Pulmonary artery endothelial cell (primary cell): ENCODE measurements around the gene GAGE10. TPM values are rescaled to one million over a fixed set of nuclear protein-coding genes. Genes with fewer than 3 reads are reported as not detected.

Experiments
- DNase-seq: peaks from one replicate; pipeline ENCODE4 v3.0.0-alpha.2; 2011; ENCODE audit warnings: low read depth, low spot score
- total RNA-seq: library from RNA; depleted of rRNA; stranded (reverse); fragments of >200 nt; gene quantifications from 2 replicates; pipeline ENCODE4 v1.2.3, GENCODE V29; 2014

The GAGE10 gene, protein sequence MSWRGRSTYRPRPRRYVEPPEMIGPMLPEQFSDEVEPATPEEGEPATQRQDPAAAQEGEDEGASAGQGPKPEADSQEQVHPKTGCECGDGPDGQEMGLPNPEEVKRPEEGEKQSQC
- total RNA-seq = not detected in 2 replicates

DNA sequence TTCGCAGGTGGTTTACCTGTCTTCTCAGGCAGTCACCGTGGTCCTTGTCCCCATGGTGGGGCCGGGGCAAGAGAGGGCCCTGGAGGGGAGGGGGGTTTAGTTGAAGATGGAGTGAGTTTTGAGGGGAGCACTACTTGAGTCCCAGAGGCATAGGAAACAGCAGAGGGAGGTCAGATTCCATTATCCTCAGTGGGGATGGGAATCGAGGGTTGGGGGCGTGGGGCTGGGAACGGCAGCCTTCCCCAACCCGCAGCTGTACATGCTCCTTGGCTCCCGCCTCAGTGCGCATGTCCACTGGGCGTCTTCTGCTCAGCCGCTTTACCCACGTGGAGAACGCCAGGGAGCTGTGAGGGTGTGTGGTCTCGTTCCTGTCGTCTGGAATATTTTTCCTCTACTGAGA lies at the start of gene GAGE10:
GAGE10 (plus strand) TSS at position 301 of the 400 bp plus-strand sequence. CDS start 1,214 bp downstream, outside the sequence.
- no peak for DNase-seq

DNA sequence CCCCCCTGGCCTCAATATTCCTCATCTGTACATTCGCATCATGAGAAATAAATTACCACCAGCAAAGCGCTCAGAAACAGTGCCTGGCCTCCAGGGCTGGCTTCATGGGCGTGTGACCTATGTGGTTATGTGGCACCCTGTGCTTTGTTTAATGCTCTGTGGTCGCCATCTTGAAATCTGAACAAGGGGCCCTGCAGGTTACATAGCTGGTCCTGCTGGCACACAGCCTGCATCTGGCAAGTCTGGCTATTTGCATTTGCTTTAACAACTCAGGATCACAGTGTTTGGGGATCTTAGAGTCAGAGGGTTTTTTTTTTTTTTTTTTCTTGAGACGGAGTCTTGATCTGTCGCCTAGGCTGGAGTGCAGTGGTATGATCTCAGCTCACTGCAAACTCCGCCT lies 48.8 kb upstream of the GAGE10 start:
- DNase-seq = no peak

GRCh38 chrX:49256268-49256995 lies 47.0 kb upstream of the GAGE10 start:
- no peak for DNase-seq

GRCh38 chrX:49257074-49257790 lies 46.2 kb upstream of the GAGE10 start:
- no peak for DNase-seq

DNA sequence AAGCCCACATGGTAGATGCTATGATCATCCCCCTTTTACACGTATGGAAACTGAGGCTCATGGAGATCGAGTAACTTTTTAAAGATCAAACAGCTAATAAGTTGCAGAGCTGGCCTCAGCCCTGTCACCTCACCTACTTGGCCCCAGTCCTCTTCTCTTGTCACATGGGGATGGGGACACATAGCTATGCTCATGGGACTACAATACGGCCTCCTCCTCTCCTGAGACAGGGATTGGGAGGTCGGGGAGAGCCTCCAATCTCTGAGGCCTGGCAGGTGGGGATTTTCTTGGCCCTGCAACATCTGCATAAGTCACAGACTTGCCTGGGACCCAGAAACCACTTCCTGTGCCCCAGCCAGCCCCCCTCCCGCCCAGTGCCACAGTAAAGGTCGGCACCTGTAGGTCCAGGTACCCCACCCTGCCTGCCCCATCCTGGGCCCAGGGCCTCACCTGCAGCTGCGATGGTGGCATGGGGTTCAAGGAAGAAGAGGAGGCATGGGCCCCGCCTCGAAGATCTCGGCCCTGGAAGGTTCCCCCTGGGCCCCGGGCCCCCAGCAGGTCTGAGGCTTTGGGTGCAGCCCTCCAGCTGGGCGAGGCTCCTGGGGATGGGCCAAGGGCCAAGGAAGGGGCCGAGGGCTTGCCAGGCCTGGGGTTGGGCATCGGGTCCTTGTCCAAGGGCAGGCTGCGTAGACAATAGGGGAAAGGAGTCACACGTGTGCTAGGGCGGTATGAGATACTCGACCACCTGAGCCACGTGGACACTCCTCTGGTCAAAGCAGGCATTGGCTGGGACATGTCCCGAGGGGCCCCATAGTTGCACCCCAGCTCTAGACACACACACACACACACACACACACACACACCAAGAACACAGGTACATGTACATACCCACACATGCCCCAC lies 45.3 kb upstream of the GAGE10 start:
- DNase-seq = no peak

DNA sequence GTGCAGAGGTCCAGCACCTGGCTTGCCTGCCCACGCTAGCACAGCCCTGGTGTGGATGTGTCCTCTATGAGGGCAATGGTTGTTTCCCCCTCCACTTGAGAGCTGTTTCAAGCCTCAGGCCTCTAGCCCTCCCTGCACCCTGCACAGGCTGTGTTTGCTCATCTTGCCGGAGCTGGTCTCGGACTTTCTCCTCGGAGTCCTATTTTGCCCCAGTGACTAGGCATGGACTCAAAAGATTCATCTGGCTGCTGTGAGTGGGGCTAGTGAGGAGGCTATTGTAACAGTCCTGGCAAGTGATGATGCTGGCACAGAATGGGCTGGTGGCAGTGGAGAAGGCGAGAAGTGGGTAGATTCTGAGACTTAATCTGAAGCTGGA lies 44.7 kb upstream of the GAGE10 start:
- no peak for DNase-seq

- DNase-seq = no peak
Measured at GRCh38 chrX:49260221-49260985, 43.0 kb upstream of the GAGE10 start.

DNA sequence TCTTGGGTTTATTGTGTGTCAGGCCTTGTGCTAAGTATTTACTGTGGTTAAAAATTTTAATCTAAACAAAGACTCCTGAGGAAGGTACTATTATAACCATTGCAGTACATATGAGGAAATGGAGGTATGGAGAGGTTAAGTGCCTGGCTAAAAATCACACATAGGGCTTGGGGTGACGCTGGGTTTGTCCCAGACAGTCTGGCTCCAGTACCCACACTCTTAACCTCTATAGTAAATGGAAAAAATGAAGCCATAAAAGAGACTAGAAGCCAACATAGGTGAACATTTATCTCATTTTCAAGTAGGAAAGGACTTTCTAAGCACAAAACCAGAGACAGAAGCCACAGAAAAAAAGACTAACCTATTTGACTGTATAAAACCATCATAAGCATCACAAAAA lies 40.8 kb upstream of the GAGE10 start:
- DNase-seq = no peak

GRCh38 chrX:49263631-49264030 lies 39.8 kb upstream of the GAGE10 start:
- no peak for DNase-seq

GRCh38 chrX:49264460-49264859 lies 39.0 kb upstream of the GAGE10 start, which contains the start of gene FOXP3:
FOXP3 (minus strand) TSS chrX:49264710; CDS start chrX:49258505, 6,205 bp downstream.
- DNase-seq = no peak

- no peak for DNase-seq
Measured at GRCh38 chrX:49266523-49267445, 36.7 kb upstream of the GAGE10 start.

GRCh38 chrX:49268702-49269009 lies 34.8 kb upstream of the GAGE10 start:
- DNase-seq = no peak

- DNase-seq = peak; percentile 90
Measured at GRCh38 chrX:49269010-49269766, 34.3 kb upstream of the GAGE10 start.

DNA sequence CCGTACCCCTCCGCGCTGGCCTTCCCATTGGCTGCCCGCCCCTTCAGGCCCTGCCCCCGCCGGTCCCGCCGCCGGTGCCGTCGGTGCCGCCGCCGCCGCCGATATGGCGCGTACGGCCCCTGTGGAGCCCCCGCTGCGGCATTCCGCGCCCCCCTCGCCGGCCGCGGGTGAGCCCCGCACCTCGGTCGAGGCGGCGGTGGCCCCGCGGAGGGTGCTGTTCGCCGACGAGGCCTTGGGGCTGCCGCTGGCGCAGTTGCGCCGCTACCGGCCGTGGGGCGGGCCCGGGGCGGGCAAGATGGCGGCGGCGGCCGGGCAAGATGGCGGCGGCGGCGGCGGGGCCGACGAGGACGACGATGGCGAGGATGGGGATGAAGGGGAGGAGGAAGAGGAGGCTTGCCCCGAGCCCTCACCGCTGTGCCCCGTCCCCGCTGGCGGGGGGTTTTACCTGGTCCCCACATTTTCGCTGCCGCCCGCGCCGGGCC lies 33.6 kb upstream of the GAGE10 start, which contains the start of gene PPP1R3F:
PPP1R3F (plus strand) TSS at position 27 of the 482 bp plus-strand sequence; CDS start at position 104, 77 bp downstream.
- DNase-seq = no peak

DNA sequence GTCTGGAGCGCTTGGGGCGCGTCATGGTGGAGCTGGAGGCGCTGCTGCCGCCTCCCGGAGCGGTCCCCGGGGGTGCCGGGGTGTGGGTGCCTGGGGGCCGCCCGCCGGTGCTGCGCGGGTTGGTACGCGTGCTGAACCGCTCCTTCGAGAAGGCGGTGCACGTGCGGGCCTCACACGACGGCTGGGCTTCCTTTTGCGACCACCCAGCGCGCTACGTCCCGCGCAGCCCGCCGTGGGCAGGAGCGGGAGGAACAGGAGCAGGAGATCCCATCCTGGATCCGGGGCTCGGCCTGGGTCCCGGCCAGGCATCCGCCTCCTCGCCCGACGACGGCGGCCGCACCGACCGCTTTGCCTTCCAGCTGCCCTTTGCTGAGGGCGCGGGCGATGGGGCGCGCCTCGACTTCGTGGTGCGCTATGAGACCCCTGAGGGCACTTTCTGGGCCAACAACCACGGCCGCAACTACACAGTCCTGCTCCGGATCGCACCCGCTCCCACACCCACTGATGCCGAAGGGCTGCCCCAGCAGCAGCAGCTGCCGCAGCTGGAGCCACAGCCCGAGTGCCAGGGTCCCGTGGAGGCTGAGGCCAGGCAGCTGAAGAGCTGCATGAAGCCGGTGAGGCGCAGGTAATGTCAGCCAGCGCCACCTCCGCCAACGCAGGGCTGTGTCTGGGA lies 33.1 kb upstream of the GAGE10 start:
- no peak for DNase-seq

DNA sequence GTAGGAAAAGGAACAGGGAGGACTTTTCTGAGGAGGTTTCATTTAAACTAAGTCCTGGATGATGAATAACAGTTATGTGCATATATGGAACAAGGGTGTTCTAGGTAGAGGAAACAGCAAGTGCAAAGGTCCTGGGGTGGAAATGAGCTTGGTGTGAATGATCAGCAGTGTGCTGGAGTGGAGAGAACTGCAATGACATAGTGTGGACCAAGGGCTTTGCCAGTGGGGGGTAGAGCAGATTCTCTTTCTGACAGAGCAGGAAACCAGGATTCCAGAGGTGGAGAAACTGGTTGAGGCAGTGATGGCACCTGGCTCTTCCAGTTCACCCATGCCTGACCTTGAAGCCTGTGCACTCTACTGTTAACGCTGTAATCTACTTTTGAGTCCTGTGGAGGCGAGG lies 32.1 kb upstream of the GAGE10 start:
- no peak for DNase-seq

DNA sequence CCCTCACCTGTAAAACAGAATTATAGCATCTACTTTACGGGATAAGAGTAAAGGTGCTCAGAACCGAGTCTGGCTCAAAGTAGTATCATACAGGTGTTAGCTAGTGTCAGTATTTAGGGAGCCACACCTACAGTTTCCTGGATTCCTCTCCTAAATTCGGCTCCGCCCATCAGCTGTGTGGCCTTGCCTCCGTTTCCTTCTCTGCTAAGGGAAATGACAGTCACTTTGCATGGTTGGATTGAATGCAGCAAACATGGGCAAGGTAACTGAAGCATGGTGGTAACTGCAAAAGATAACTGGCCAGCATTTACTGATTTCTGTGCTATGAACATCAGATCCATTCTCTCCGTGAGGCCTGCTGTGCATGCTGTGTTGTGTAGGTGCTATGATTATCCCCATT lies 31.0 kb upstream of the GAGE10 start:
- no peak for DNase-seq

GRCh38 chrX:49273181-49273727 lies 30.2 kb upstream of the GAGE10 start:
- DNase-seq = no peak
